ENCODE measurements around the gene ZNF845.
"Not testable (repeated sequence)": the region's sequence is repeated elsewhere in the genome, so short reads cannot be mapped to it uniquely, and the experiment has no call there.

Gene ZNF845

DNA sequence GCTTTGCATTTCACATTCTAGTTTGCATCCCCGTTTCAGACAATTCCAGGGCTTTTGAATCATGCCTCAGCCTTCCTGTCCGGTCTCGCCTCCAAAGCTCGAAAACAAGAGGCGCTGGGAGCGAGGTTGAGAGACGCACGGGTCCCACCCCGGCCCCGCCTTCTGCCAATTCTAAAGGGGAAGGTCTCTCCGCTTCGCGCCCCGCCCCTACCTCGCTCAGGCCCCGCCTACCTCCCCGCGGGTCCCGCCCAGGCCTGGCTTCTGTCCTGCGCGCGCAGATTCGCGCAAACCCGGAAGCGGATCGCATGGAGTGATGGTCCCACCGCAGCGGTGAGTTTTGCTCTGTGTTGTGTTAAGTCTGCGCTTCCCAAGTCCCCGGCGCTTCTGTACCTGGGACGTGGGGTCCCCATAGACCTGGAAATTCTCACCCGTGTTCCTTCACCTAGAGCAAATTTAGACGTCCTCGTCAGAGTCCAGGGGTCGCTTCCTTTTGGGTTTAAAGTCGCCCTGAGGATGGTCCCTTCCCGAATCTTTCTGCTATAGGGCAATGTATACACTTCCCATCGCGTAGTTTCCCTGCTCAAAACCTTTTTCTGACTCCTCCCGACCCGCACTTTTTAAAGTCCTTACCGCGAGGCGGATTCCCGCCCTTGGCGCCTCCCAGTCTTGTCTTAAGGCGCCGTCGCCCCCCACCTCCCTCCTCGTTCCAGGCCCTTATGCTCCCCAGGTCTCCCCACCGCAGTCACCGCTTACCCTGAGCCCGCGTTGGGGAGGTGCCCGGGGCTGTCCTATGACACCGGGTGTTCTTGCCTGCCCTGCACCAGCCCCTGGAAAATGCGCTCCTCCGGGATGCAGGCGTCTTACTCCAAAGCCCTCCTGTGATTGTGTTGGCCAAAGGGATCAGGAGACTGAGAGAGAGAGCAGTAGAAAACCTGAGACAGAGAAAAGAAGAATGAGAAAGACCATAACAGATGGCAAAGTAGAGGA is at the start of gene ZNF845:
ZNF845 (plus strand) TSS at position 287 of the 987 bp plus-strand sequence. CDS start 7,559 bp downstream, outside the sequence.
- peak; percentile 95 for DNase-seq (ENCODE audit: low spot score)

DNA sequence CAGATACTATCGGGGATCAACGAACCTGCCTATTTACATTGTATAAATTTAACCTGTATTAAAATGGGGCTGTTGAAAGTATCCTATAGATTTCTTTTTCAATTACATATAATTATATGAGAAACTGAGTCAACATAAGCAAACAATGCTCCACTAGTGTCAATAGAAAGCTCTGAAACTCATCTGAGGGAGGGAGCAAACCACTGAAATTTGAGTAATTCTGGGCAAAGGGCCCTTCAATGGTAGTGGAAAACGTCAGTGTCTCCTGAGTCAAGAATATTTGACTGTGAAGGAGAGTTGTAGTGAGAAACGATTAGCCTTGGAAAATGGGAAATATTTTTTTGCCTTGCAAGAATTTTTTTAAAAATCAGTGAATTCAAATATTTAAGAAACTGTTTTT is 48.5 kb upstream of the ZNF845 start:
- DNase-seq (ENCODE audit: low spot score) = no peak

DNA sequence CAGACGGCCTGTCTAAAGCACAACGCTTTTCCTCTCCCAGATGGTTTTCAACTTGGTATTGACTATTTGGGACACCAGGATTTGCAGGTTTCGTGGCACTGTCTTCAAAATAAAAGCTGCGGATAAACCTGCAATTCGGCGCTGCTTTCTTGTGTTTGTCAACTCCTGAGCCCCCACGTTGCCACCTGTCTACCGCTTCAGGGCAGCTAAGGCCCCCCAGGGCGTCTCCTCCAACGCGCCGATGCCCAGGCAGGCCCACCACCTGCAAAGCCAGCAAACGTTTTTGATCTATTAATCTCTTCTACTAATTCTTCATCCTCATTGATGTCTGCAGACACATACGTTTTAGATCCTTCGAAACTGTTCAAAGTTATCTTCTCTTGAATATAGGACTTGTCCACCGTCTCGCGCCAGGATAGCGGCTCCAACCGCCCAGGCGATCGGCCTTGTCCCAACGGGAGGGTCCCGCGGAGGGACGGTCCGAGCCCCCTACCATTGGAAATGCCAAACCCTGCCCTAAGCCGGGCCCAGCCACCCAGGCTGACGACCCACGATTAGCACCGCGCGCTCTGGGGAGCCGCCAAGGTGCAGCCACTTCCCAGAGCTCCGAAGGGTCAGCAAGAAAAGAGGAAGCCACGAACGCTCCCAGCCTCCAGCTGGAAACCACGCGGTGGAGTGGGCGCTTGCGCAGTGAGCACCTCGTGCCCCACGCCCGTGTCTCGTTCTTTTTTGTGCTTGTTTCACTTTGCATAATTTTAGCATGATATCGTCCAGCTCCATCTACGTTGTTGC is 42.6 kb upstream of the ZNF845 start:
- DNase-seq (ENCODE audit: low spot score) = no peak

DNA sequence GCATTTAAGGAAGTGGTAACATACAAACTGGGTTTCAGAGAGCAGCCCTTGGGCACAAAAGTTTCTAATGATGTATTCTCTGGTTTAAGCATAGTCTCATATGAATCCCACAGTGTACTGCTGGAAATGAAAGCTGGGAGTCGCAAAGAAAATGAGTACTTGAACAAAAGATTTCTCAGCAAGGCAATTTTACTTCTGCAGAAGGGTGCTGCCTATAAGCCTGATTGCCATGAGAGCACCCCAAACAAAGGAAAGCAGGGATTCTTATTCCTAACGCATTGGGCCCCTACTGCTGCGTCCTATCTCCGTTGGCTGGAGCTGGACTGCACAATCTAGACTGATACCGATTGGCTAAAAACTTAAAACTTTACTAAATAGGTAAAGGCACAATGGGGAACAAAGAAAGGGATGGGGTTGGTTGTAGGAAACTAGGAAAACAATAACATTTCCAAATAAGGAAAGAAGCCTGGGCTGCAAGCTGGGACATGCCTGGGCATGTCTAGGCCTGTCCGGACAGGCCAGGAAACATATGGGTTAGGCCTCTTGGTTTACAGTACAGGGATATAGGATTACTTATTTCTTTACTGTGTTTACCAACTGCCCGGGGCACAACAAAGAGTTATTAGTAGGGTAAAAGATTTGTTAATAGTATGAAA is 38.6 kb upstream of the ZNF845 start:
- no peak for DNase-seq (ENCODE audit: low spot score)

DNA sequence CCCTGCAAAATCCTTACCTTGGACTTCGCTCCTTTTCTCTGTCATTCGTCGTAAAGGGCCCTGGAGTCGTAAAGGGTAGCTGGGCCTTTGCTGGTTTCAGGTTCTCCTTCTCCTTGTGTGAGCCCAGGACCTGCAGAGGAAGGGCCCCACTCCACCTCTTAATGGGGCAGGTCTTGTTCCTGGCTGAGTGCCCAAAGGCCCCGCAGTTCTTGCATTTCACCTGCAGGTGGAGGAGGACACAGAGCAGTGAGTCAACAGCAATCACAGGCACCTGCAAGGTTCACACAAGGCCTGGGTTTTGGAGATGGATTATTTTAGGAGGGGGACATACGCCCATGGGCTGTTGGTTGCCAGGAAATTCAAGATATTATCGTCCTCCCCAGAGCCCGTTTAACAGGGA is 32.2 kb upstream of the ZNF845 start:
- DNase-seq (ENCODE audit: low spot score) = not testable (repeated sequence)

DNA sequence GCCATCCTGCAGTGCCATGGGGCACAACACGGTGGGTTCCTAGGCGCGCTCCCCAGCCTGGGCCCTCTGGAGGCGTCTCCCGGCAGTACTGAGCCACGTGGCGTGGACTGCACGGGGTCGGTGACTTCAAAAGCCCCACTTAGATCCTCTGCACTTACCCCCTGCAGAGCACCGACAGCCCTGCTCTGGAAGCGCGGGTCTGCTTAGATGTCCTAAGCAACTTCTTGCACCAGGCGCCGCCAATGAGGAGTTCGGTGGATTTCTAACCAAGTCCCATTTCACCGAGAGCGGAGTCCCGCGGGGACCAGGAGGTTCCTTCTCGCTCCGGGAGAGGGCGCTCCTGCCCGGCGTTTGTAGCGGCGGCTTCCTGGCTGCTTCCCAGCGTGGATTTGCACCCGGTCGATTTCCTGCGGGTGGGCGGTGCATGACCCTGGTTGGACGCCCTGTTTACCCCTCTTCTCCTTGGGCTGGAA is 25.2 kb upstream of the ZNF845 start:
- peak; percentile 73 for DNase-seq (ENCODE audit: low spot score)

DNA sequence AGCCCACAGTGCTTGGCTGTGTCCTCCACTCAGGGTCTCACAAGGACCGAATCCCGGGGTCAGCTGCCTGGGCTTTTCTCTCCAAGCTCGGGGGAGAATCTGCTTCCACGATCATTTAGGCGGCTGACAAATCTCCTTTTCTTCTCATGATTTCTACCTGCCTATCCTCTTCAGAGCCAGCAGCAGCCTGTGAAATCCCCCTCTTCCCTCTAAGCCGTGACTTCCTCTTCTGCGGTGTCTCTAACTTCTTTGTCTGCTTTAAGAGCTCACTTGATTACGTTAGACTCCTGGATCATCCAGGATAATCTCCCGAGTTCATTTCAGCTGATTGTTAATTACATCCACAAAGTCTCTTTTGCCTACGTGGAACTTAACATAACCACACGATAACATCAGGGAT is 22.5 kb upstream of the ZNF845 start:
- DNase-seq (ENCODE audit: low spot score) = no peak

DNA sequence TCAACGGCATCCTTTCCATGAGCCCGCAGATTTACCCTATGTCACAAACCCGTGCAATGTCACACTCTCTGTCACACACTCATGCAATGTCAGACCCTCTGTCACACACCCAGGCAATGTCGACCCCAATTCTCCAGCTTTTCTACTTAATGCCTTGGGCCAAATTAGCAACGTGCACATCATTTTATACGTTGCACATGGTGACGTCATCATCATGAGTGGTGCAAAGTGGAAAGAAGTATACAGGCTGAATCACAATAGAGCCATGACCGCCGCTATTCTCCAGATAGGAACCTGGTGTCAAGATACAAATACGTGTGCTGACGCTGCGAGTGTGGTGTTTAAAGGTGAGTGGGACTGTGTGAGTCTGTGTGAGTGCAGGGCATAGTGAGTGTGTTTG is 21.7 kb upstream of the ZNF845 start:
- DNase-seq (ENCODE audit: low spot score) = no peak

DNA sequence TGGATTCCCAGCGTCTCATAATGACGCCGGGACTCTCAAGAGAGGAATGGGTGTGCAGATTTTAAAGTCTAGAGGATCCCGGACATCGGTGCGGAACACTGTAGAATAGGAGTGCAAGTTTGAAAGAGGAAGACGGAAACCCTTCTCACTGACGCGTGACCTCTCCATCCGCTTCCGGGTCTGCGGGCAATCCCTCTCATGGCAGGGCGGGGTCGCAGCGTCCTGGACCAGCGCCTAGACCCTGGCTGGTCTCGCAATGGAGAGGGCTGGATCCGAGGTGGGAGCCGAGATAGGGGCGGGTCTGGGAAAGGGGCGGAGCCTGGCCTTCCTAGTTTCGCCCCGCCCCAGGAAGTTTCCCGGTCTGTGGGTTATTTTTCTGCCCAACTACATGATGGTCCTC is 4.6 kb upstream of the ZNF845 start:
- peak; percentile 34 for DNase-seq (ENCODE audit: low spot score)

DNA sequence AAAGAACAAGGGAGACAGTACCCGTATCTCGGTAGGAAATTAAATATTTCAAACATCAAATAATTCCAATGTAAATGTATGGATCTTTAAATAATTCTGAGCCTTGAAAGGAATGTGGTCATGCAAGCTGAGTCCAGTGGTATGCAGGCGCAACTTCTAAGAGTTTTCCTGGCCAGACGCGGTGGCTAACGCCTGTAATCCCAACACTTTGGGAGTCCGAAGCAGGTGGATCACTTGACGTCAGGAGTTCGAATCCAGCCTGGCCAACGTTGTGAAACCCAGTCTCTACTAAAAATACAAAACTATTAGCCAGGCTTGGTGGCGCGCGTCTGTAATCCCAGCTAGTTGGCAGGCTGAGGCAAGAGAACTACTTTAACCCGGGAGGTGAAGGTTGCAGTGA is 1.1 kb upstream of the ZNF845 start:
- DNase-seq (ENCODE audit: low spot score) = no peak

DNA sequence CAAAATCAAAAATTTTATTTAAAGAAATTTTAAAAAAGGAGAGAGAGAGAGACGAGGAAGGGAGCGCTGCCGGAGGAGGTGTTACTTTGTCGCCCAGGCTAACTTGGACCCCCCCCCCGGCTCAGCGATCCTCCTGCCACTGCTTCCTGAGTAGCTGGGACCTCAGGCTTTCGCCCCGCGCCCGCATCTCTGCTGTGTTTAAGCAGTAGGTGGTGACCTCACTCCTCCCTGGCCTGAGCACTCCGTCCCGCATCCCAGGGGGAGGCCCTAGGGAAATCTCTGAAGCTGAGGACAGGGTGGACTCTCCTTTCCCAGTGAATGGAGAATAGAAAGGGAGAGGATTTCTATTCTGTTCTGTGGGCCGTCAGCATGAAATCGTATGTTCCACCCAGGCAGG is 485 bp upstream of the ZNF845 start:
- DNase-seq (ENCODE audit: low spot score) = peak; percentile 53

DNA sequence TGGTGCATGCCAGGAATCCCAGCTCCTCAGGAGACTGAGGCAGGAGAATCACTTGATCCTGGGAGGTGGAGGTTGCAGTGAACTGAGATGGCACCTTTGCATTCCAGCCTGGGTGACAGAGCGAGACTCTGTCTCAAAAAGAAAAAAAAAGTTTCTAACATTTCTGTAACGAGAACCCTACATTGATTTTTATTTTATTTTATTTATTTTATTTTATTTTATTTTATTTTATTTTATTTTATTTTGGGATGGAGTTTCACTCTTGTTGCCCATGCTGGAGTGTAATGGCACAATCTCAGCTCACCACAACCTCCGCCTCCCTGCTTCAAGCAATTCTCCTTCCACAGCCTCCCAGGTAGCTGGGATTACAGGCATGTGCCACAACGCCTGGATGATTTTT is 10.9 kb downstream of the ZNF845 start:
- not testable (repeated sequence) for DNase-seq (ENCODE audit: low spot score)

DNA sequence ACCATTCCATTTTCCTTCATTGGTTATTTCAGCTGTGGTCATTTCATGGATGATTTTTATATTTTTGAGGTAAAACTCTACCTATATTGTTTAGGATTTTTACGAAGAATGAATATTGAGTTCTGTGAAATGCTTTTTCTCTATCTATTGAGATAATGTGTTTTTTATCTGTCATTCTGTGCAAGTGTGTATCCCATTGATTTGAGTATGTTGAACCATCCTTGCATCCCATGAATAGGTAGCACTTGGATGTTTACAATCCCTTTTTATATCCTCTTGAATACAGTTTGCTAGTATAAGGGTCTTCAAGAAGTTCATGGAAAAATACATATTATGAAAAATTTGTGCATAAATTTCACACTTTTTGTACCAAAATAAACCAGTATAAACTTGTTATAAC is 22.2 kb downstream of the ZNF845 start:
- DNase-seq (ENCODE audit: low spot score) = no peak

DNA sequence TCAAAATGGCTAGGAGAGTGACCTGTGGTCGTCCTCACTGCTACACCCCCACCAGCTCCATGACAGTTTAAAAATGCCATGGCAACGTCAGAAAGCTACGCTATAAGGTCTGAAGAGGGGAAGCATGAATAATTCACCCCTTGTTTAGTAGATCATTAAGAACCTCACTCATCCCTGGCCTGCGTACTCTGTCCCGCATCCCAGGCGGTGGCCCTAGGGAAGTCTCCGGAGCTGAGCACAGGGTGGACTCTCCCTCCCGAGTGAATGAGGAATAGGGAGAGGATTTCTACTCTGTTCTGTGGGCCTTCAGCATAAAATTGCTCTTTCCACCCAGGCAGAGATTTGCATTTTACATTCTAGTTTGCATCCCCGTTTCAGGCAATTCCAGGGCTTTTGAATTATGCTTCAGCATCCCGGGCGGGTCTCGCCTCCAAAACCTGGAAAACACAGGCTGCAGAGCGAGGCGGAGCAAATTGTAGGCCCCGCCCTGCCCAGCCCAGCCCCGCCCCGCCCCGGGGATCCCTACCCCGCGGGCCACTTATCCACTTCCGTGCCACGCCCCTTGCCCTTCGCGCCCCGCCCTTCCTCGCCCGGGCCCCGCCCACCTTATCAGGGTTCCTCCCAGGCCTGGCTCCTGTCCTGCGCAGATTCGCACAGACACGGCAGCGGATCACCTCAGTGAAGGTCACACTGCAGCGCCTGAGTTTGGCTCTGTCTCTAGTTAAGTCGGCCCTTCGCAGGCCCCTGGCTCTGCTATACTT is 24.5 kb downstream of the ZNF845 start:
- peak; percentile 23 for DNase-seq (ENCODE audit: low spot score)

DNA sequence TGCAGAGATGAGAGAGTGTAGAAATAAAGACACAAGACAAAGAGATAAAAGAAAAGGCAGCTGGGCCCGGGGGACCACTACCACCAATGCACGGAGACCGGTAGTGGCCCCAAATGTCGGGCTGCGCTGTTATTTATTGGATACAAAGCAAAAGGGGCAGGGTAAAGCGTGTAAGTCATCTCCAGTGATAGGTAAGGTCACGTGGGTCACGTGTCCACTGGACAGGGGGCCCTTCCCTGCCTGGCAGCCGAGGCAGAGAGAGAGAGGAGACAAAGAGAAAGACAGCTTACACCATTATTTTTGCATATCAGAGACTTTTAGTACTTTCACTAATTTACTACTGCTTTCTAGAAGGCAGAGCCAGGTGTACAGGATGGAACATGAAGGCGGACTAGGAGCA is 26.5 kb downstream of the ZNF845 start:
- DNase-seq (ENCODE audit: low spot score) = not testable (repeated sequence)

DNA sequence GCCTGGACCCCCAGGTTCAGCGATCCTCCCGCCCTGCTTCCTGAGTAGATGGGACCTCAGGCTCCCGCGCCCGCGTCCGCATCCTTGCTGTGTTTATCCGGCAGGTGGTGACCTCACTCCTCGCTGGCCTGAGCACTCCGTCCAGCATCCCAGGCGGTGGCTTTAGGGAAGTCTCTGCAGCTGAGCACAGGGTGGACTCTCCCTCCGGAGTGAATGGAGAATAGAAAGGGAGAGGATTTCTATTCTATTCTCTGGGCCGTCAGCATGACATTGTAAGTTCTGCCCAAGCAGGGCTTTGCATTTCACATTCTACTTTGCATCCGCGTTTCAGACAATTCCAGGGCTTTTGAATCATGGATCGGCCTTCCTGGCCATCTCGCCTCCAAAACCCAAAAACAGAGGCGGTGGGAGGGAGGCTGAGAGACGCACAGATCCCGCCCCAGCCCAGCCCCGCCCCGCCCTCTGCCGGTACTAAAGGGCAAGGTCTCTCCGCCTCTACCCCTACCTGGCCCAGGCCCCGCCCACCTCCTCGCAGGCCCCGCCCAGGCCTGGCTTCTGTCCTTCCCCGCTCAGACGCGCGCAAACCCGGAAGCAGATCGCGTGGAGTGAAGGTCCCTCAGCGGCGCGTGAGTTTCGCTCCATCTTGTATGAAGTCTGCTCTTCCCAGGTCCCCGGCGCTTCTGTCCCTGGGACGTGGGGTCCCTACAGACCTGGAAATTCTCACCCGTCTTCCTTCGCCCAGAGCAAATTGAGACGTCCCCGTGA is 31.8 kb downstream of the ZNF845 start, which contains the start of gene ZNF525:
ZNF525 (plus strand) TSS at position 572 of the 765 bp plus-strand sequence. CDS start 6,577 bp downstream, outside the sequence.
- DNase-seq (ENCODE audit: low spot score) = peak; percentile 95

DNA sequence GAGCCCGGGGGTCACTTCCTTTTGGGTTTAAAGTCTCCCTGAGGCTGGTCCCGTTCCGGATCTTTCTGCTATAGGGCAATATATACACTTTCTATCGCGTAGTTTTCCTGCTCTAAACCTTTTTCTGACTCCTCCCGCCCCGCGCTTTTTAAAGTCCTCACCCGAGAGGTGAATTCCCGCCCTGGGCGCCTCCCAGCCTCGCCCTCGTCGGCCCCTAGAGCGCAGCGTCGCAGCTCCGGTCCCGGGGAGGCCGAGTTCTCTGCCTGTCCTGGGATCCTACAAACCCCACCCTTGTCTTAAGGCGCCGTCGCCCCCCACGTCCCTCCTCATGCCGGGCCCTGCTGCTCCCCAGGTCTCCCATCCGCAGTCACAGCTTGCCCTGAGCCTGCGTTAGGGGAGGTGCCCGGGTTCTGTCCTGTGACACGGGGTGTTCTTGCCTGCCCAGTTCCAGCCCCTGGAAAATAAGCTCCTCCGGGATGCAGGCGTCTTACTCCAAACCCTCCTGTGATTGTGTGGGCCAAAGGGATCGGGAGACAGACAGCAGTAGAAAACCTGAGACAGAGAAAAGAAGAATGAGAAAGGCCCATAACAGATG is 32.4 kb downstream of the ZNF845 start:
- no peak for DNase-seq (ENCODE audit: low spot score)

DNA sequence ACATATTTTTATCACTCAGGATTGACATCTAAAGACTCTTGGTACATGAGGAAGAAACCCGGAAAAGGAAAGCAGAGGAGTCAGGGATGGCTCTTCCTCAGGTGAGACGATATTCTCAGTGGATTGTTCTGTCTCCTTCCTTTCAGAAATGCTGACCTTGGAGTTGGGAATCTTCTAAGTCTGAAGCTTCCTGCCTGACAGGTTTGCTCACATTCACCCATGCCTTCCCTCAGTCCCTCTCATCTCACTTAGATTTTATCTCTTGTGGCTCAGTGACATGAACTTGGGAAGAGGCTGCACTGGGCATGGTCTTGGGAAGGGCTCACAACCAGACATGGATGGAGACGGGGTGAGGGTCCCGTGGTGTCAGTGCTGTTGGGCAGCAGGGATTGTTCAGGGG is 38.6 kb downstream of the ZNF845 start:
- no peak for DNase-seq (ENCODE audit: low spot score)

DNA sequence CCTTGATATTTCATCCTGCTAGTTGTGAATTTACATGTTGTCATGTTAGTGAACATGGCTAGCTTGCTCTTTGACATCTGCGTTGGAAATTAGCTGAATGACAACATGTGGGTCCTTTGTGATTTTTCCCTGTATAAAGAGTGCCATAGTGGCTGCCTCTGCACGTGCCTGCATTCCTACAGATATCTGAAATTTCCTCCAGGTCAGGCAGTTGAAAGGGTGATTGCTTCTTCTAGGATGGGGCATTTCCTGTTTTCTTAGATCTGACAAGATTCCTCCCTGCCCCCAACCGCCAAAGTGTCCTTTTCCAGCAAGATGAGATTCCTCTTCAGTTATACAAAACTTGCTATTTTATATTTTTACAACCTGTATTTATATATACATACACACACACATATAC is 40.7 kb downstream of the ZNF845 start:
- no peak for DNase-seq (ENCODE audit: low spot score)

DNA sequence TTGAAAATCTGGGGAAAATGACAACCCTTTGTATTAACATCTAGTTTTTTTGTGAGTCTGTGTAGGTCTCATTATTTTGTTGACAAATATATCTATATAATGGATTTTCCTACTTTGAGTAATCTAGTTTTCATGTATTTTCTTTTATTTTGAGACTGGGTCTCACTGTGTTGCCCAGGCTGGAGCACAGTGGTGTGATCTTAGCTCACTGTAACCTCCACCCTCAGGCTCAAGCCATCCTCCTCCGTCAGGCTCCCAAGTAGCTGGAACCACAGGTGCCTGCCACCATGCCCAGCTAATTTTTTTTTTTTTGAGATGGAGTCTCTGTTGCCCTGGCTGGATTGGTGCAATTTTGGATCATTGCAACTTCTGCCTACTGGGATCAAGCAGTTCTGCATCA is 41.2 kb downstream of the ZNF845 start:
- DNase-seq (ENCODE audit: low spot score) = no peak
